Measurements from ENCODE around the gene PPFIA1.
"Not testable (repeated sequence)": the region's sequence is repeated elsewhere in the genome, so short reads cannot be mapped to it uniquely, and the experiment has no call there.

Gene PPFIA1

GRCh38 chr11:70295166-70295565 is 24.7 kb downstream of the PPFIA1 start:
- not testable (repeated sequence) for H3K27me3 ChIP-seq (ENCODE audit: insufficient read depth, low read length); H3K27ac ChIP-seq (ENCODE audit: low read depth, low read length); H3K4me3 ChIP-seq (ENCODE audit: low read depth, low read length); H2BK5ac ChIP-seq (ENCODE audit: low read depth, low read length, poor library complexity); H2AK5ac ChIP-seq (ENCODE audit: low read length); H3K9ac ChIP-seq (ENCODE audit: low read length); H2BK12ac ChIP-seq (ENCODE audit: low read length); H3K79me2 ChIP-seq (ENCODE audit: control insufficient read depth, insufficient read depth, low read length, poor library complexity); H4K12ac ChIP-seq (ENCODE audit: low read depth, low read length); H3K23ac ChIP-seq (ENCODE audit: low read length); H2AFZ ChIP-seq (ENCODE audit: insufficient read depth, low read length, poor library complexity); H3K79me1 ChIP-seq (ENCODE audit: low read length); H4K8ac ChIP-seq (ENCODE audit: low read depth, low read length); H3K4me1 ChIP-seq (ENCODE audit: control insufficient read depth in 1 of 2, insufficient read depth in 2 of 2, low read length in 2 of 2); H3K18ac ChIP-seq (ENCODE audit: low read length); H3K14ac ChIP-seq (ENCODE audit: low read length); H3K4ac ChIP-seq (ENCODE audit: low read depth, low read length); H3K9me3 ChIP-seq (ENCODE audit: insufficient read depth, low read depth, low read length); H3K4me2 ChIP-seq (ENCODE audit: low read length); DNase-seq; H2BK120ac ChIP-seq (ENCODE audit: insufficient read depth, low read length, poor library complexity); H4K91ac ChIP-seq (ENCODE audit: low read depth, low read length)
- H3K36me3 ChIP-seq (ENCODE audit: control insufficient read depth in 1 of 2, insufficient read depth in 2 of 2, low read length in 2 of 2) = peaks cover 22 to 29% of the 10 kb centered on the region in 2 experiments
- WGBS (ENCODE audit: extremely low coverage, insufficient coverage, insufficient read length) = no CpG with 5 or more reads among the region's 29 CpGs

- WGBS (ENCODE audit: extremely low coverage, insufficient coverage, insufficient read length) = no CpG with 5 or more reads among the region's 7 CpGs
- no peak overlapping the region for H3K4ac ChIP-seq (ENCODE audit: low read depth, low read length)
- no peak overlapping the region for H3K14ac ChIP-seq (ENCODE audit: low read length)
- no peak overlapping the region for H4K12ac ChIP-seq (ENCODE audit: low read depth, low read length)
- no peak overlapping the region for H2AK5ac ChIP-seq (ENCODE audit: low read length)
- no peak overlapping the region for H4K8ac ChIP-seq (ENCODE audit: low read depth, low read length)
- H3K4me2 ChIP-seq (ENCODE audit: low read length) = no peak overlapping the region
- no peaks in the 10 kb centered on the region for H3K79me2 ChIP-seq (ENCODE audit: control insufficient read depth, insufficient read depth, low read length, poor library complexity)
- H3K23ac ChIP-seq (ENCODE audit: low read length) = no peak overlapping the region
- H2BK120ac ChIP-seq (ENCODE audit: insufficient read depth, low read length, poor library complexity) = no peak overlapping the region
- DNase-seq = no peak
- no peak overlapping the region for H3K18ac ChIP-seq (ENCODE audit: low read length)
- H2BK5ac ChIP-seq (ENCODE audit: low read depth, low read length, poor library complexity) = no peak overlapping the region
- H3K36me3 ChIP-seq (ENCODE audit: control insufficient read depth in 1 of 2, insufficient read depth in 2 of 2, low read length in 2 of 2) = peaks cover 22 to 29% of the 10 kb centered on the region in 2 experiments
- H3K27me3 ChIP-seq (ENCODE audit: insufficient read depth, low read length) = no peaks in the 10 kb centered on the region
- no peak overlapping the region for H3K4me3 ChIP-seq (ENCODE audit: low read depth, low read length)
- H3K27ac ChIP-seq (ENCODE audit: low read depth, low read length) = no peak overlapping the region
- H3K79me1 ChIP-seq (ENCODE audit: low read length) = no peaks in the 10 kb centered on the region
- H4K91ac ChIP-seq (ENCODE audit: low read depth, low read length) = no peak overlapping the region
- no peak overlapping the region for H3K9ac ChIP-seq (ENCODE audit: low read length)
- no peak overlapping the region for H2AFZ ChIP-seq (ENCODE audit: insufficient read depth, low read length, poor library complexity)
- no peaks in the 10 kb centered on the region for H3K9me3 ChIP-seq (ENCODE audit: insufficient read depth, low read depth, low read length)
- H2BK12ac ChIP-seq (ENCODE audit: low read length) = no peak overlapping the region
- H3K4me1 ChIP-seq (ENCODE audit: control insufficient read depth in 1 of 2, insufficient read depth in 2 of 2, low read length in 2 of 2) = peaks cover under 1 to 6% of the 10 kb centered on the region in 2 experiments
Measured at GRCh38 chr11:70296681-70297080, 26.2 kb downstream of the PPFIA1 start.

- H3K27ac ChIP-seq (ENCODE audit: low read depth, low read length) = no peak overlapping the region
- peaks cover 4 to 12% of the 10 kb centered on the region in 2 experiments for H3K4me1 ChIP-seq (ENCODE audit: control insufficient read depth in 1 of 2, insufficient read depth in 2 of 2, low read length in 2 of 2)
- no peak overlapping the region for H2AFZ ChIP-seq (ENCODE audit: insufficient read depth, low read length, poor library complexity)
- no peak overlapping the region for H4K12ac ChIP-seq (ENCODE audit: low read depth, low read length)
- H2AK5ac ChIP-seq (ENCODE audit: low read length) = no peak overlapping the region
- peak; percentile 17 to 56 for DNase-seq
- H3K14ac ChIP-seq (ENCODE audit: low read length) = no peak overlapping the region
- H3K27me3 ChIP-seq (ENCODE audit: insufficient read depth, low read length) = no peaks in the 10 kb centered on the region
- H3K9me3 ChIP-seq (ENCODE audit: insufficient read depth, low read depth, low read length) = no peaks in the 10 kb centered on the region
- peak overlapping the region; percentile 51 for H3K18ac ChIP-seq (ENCODE audit: low read length)
- H4K91ac ChIP-seq (ENCODE audit: low read depth, low read length) = no peak overlapping the region
- no peaks in the 10 kb centered on the region for H3K79me2 ChIP-seq (ENCODE audit: control insufficient read depth, insufficient read depth, low read length, poor library complexity)
- H3K36me3 ChIP-seq (ENCODE audit: control insufficient read depth in 1 of 2, insufficient read depth in 2 of 2, low read length in 2 of 2) = peaks cover 18 to 30% of the 10 kb centered on the region in 2 experiments
- no peak overlapping the region for H2BK5ac ChIP-seq (ENCODE audit: low read depth, low read length, poor library complexity)
- H2BK120ac ChIP-seq (ENCODE audit: insufficient read depth, low read length, poor library complexity) = no peak overlapping the region
- H3K4me3 ChIP-seq (ENCODE audit: low read depth, low read length) = no peak overlapping the region
- H3K9ac ChIP-seq (ENCODE audit: low read length) = no peak overlapping the region
- H3K4me2 ChIP-seq (ENCODE audit: low read length) = no peak overlapping the region
- no peak overlapping the region for H3K23ac ChIP-seq (ENCODE audit: low read length)
- H4K8ac ChIP-seq (ENCODE audit: low read depth, low read length) = no peak overlapping the region
- H2BK12ac ChIP-seq (ENCODE audit: low read length) = no peak overlapping the region
- no peak overlapping the region for H3K4ac ChIP-seq (ENCODE audit: low read depth, low read length)
- no peaks in the 10 kb centered on the region for H3K79me1 ChIP-seq (ENCODE audit: low read length)
Measured at GRCh38 chr11:70297341-70297740, 26.9 kb downstream of the PPFIA1 start.

GRCh38 chr11:70298243-70298915 is 27.9 kb downstream of the PPFIA1 start:
- peak in 1 of 2 donors; percentile 12 for DNase-seq
- Histone ChIP-seq H3K27ac (ENCODE audit: low read depth, low read length) (no peak overlapping the region), H3K4me1 (ENCODE audit: control insufficient read depth in 1 of 2, insufficient read depth in 2 of 2, low read length in 2 of 2) (peaks cover 4 to 12% of the 10 kb centered on the region in 2 experiments), H2BK12ac (ENCODE audit: low read length) (no peak overlapping the region), H4K12ac (ENCODE audit: low read depth, low read length) (no peak overlapping the region), H3K23ac (ENCODE audit: low read length) (no peak overlapping the region), H2AK5ac (ENCODE audit: low read length) (no peak overlapping the region), H3K79me1 (ENCODE audit: low read length) (no peaks in the 10 kb centered on the region), H2AFZ (ENCODE audit: insufficient read depth, low read length, poor library complexity) (no peak overlapping the region), H2BK120ac (ENCODE audit: insufficient read depth, low read length, poor library complexity) (no peak overlapping the region), H3K79me2 (ENCODE audit: control insufficient read depth, insufficient read depth, low read length, poor library complexity) (no peaks in the 10 kb centered on the region), H3K9ac (ENCODE audit: low read length) (peak overlapping the region; percentile 33), H3K27me3 (ENCODE audit: insufficient read depth, low read length) (no peaks in the 10 kb centered on the region), H3K18ac (ENCODE audit: low read length) (no peak overlapping the region), H3K4me2 (ENCODE audit: low read length) (no peak overlapping the region), H3K4ac (ENCODE audit: low read depth, low read length) (no peak overlapping the region), H4K8ac (ENCODE audit: low read depth, low read length) (no peak overlapping the region), H2BK5ac (ENCODE audit: low read depth, low read length, poor library complexity) (no peak overlapping the region), H3K36me3 (ENCODE audit: control insufficient read depth in 1 of 2, insufficient read depth in 2 of 2, low read length in 2 of 2) (peaks cover 18 to 29% of the 10 kb centered on the region in 2 experiments), H3K14ac (ENCODE audit: low read length) (no peak overlapping the region), H4K91ac (ENCODE audit: low read depth, low read length) (no peak overlapping the region), H3K9me3 (ENCODE audit: insufficient read depth, low read depth, low read length) (no peaks in the 10 kb centered on the region), H3K4me3 (ENCODE audit: low read depth, low read length) (no peak overlapping the region)
- WGBS (ENCODE audit: extremely low coverage, insufficient coverage, insufficient read length) = no CpG with 5 or more reads among the region's 5 CpGs

Data from trophoblast cell (in vitro differentiated cells and primary cell).